IMR-90 (cell line): ENCODE measurements around the gene PLA2G4F. TPM values are rescaled to one million over a fixed set of nuclear protein-coding genes. Genes with fewer than 3 reads are reported as not detected.

Experiments used
- ATAC-seq: fragments of 200-7000 bp; cut with Tn5 transposase; 2 replicates; pipeline ENCODE4 v1.9.1; 2020; ENCODE audit warnings: low read depth, mild to moderate bottlenecking, moderate library complexity
- Bru-seq: library from RNA; stranded (reverse); fragments of 400-500 nt; gene quantifications from one replicate; lab custom pipeline; 2021; lab: Mats Ljungman, UMichigan
- BruChase-seq, 2 experiments: library from RNA; stranded (reverse); fragments of 400-500 nt; gene quantifications; one replicate each; lab custom pipeline; 2021; lab: Mats Ljungman, UMichigan
- BruUV-seq: library from RNA; stranded (reverse); fragments of 400-500 nt; replicated peaks from 2 replicates; lab custom pipeline; 2021; lab: Mats Ljungman, UMichigan
- CTCF ChIA-PET: fragments of 300-600 bp; formaldehyde crosslinking; extraction: SDS; loops from one replicate; lab custom pipeline; 2021; ENCODE audit warnings: antibody characterized with exemption; lab: Yijun Ruan, JAX
- POLR2A ChIA-PET: fragments of 300-600 bp; sonication (Branson Sonifier 250); formaldehyde crosslinking; loops from one replicate; lab custom pipeline; 2022; ENCODE audit warnings: antibody characterized with exemption; ENCODE audit not compliant: unreplicated experiment; lab: Charles Lee
- DNase-seq: peaks from one replicate; pipeline ENCODE4 v3.0.0; 2013
- H2AFZ ChIP-seq: replicated peaks from 2 replicates; pipeline ENCODE3; 2013; ENCODE audit warnings: low read length, mild to moderate bottlenecking; ENCODE audit not compliant: poor library complexity
- H2AK5ac ChIP-seq: 2 replicates; pipeline ENCODE4 v1.6.1; 2013; ENCODE audit warnings: low read depth, low read length, inconsistent platforms
- H2AK9ac ChIP-seq: replicated peaks from 2 replicates; pipeline ENCODE3; 2013; ENCODE audit warnings: mild to moderate bottlenecking, low read depth, low read length, moderate library complexity; ENCODE audit not compliant: poor library complexity
- H2BK120ac ChIP-seq: 2 replicates; pipeline ENCODE4 v1.6.1; 2013; ENCODE audit warnings: low read depth, low read length, inconsistent platforms
- H2BK15ac ChIP-seq: 3 replicates; pipeline ENCODE4 v1.6.1; 2013; ENCODE audit warnings: low read depth, low read length, inconsistent platforms
- H2BK20ac ChIP-seq: 2 replicates; pipeline ENCODE4 v1.6.1; 2013; ENCODE audit warnings: low read depth, mild to moderate bottlenecking, inconsistent platforms, low read length, moderate library complexity
- H2BK5ac ChIP-seq: 2 replicates; pipeline ENCODE4 v1.6.1; 2013; ENCODE audit warnings: mild to moderate bottlenecking, low read depth, low read length, inconsistent platforms; ENCODE audit not compliant: poor library complexity, severe bottlenecking
- H3K14ac ChIP-seq: replicated peaks from 2 replicates; pipeline ENCODE4 v1.6.1; 2013; ENCODE audit warnings: low read depth, low read length, inconsistent platforms
- H3K18ac ChIP-seq: 2 replicates; pipeline ENCODE4 v1.6.1; 2013; ENCODE audit warnings: low read depth, low read length, control low read depth
- H3K23ac ChIP-seq: 2 replicates; pipeline ENCODE4 v1.6.1; 2013; ENCODE audit warnings: low read depth, low read length, inconsistent platforms
- H3K27ac ChIP-seq: 2 replicates; pipeline ENCODE4 v1.5.1; 2013; ENCODE audit warnings: mild to moderate bottlenecking, control low read depth, low read length; ENCODE audit not compliant: insufficient read depth
- H3K27me3 ChIP-seq: 2 replicates; pipeline ENCODE4 v1.6.1; 2013; ENCODE audit warnings: low read length; ENCODE audit not compliant: control insufficient read depth, insufficient read depth
- H3K36me3 ChIP-seq: 2 replicates; pipeline ENCODE4 v1.6.1; 2013; ENCODE audit warnings: low read length, mixed read lengths; ENCODE audit not compliant: control insufficient read depth, insufficient read depth
- H3K4ac ChIP-seq: 2 replicates; pipeline ENCODE4 v1.6.1; 2013; ENCODE audit warnings: low read depth, low read length, inconsistent platforms
- H3K4me1 ChIP-seq: 2 replicates; pipeline ENCODE4 v1.6.1; 2013; ENCODE audit warnings: low read length, mixed read lengths; ENCODE audit not compliant: control insufficient read depth, insufficient read depth
- H3K4me2 ChIP-seq: 2 replicates; pipeline ENCODE4 v1.6.1; 2013; ENCODE audit warnings: low read depth, mild to moderate bottlenecking, control low read depth, low read length, moderate library complexity
- H3K4me3 ChIP-seq: 2 replicates; pipeline ENCODE4 v1.5.1; 2013; ENCODE audit warnings: low read depth, mild to moderate bottlenecking, control low read depth, low read length, moderate library complexity; ENCODE audit not compliant: insufficient read depth
- H3K56ac ChIP-seq: 2 replicates; pipeline ENCODE4 v1.6.1; 2013; ENCODE audit warnings: low read length, inconsistent platforms; ENCODE audit not compliant: insufficient read depth; ENCODE audit errors: extremely low read depth
- H3K79me1 ChIP-seq, 2 experiments: 2 replicates each; pipeline ENCODE4 v1.6.1; 2013; ENCODE audit warnings: low read length in 2 of 2, inconsistent platforms in 1 of 2, low read depth in 1 of 2
- H3K9ac ChIP-seq: 2 replicates; pipeline ENCODE4 v1.6.1; 2013; ENCODE audit warnings: low read depth, low read length, control low read depth
- H3K9me1 ChIP-seq: 2 replicates; pipeline ENCODE4 v1.6.1; 2013; ENCODE audit warnings: low read length, inconsistent platforms; ENCODE audit not compliant: insufficient read depth
- H3K9me3 ChIP-seq: 2 replicates; pipeline ENCODE4 v1.6.1; 2013; ENCODE audit warnings: low read length; ENCODE audit not compliant: control insufficient read depth, insufficient read depth
- H4K20me1 ChIP-seq: 2 replicates; pipeline ENCODE4 v1.6.1; 2013; ENCODE audit warnings: low read length, inconsistent platforms; ENCODE audit not compliant: insufficient read depth
- H4K5ac ChIP-seq: 2 replicates; pipeline ENCODE4 v1.6.1; 2013; ENCODE audit warnings: mild to moderate bottlenecking, low read depth, low read length, control low read depth
- H4K8ac ChIP-seq, 2 experiments: 2 replicates each; pipeline ENCODE4 v1.6.1; 2013; ENCODE audit warnings: low read depth in 2 of 2, low read length in 2 of 2, control low read depth in 1 of 2, inconsistent platforms in 1 of 2
- H4K91ac ChIP-seq: 2 replicates; pipeline ENCODE4 v1.6.1; 2013; ENCODE audit warnings: low read depth, low read length, inconsistent platforms; ENCODE audit not compliant: insufficient read depth
- BHLHE40 ChIP-seq: fragments of 150-350 bp; IDR thresholded peaks from 2 replicates; pipeline ENCODE4 v1.6.1; 2016; ENCODE audit warnings: mild to moderate bottlenecking, low read depth, low read length
- CHD1 ChIP-seq: IDR thresholded peaks from 2 replicates; pipeline ENCODE4 v1.6.1; 2012; ENCODE audit warnings: low read depth, low read length, improper control_type of control experiment
- CTCF ChIP-seq: conservative IDR thresholded peaks from 2 replicates; pipeline ENCODE4 v1.5.1; 2012; ENCODE audit warnings: mild to moderate bottlenecking, low read depth, low read length, improper control_type of control experiment
- MAFK ChIP-seq: IDR thresholded peaks from 2 replicates; pipeline ENCODE4 v1.6.1; 2012; ENCODE audit warnings: low read depth, low read length, improper control_type of control experiment
- MAZ ChIP-seq: IDR thresholded peaks from 2 replicates; pipeline ENCODE4 v1.6.1; 2012; ENCODE audit warnings: low read depth, mild to moderate bottlenecking, low read length, improper control_type of control experiment, moderate library complexity, borderline replicate concordance
- MXI1 ChIP-seq: IDR thresholded peaks from 2 replicates; pipeline ENCODE4 v1.6.1; 2012; ENCODE audit warnings: low read depth, mild to moderate bottlenecking, low read length, moderate library complexity, borderline replicate concordance
- RAD21 ChIP-seq: IDR thresholded peaks from 2 replicates; pipeline ENCODE4 v1.6.1; 2012; ENCODE audit warnings: low read length, improper control_type of control experiment
- RCOR1 ChIP-seq: IDR thresholded peaks from 2 replicates; pipeline ENCODE4 v1.6.1; 2012; ENCODE audit warnings: mild to moderate bottlenecking, low read length, improper control_type of control experiment; ENCODE audit not compliant: insufficient replicate concordance
- SMC3 ChIP-seq: fragments of 150-350 bp; IDR thresholded peaks from 2 replicates; pipeline ENCODE4 v1.6.1; 2016; ENCODE audit warnings: low read depth, mild to moderate bottlenecking, antibody characterized with exemption, low read length, moderate library complexity
- USF2 ChIP-seq: fragments of 150-350 bp; IDR thresholded peaks from 2 replicates; pipeline ENCODE4 v1.6.1; 2017; ENCODE audit warnings: mild to moderate bottlenecking, antibody characterized with exemption, low read length, low read depth
- WGBS, 2 experiments: methylation state at CpG; one replicate each; pipeline versions ENCODE4 v1.1.5 to v1.1.7; 2013; ENCODE audit warnings: missing lambda C conversion rate in 2 of 2; ENCODE audit not compliant: insufficient read length in 1 of 2; ENCODE audit errors: extremely low coverage in 2 of 2; 5-methylcytosine and 5-hydroxymethylcytosine counted together
- dilution Hi-C: fragments of 300-500 bp; cut with HindIII; formaldehyde crosslinking; loops from one replicate; pipeline ENCODE4 v1.14.3; 2018; ENCODE audit warnings: low sequenced_read_pairs; ENCODE audit not compliant: unreplicated experiment
- in situ Hi-C: fragments of 300-500 bp; cut with MboI; formaldehyde crosslinking; loops from 3 replicates; pipeline ENCODE4 v1.14.3; 2019; ENCODE audit warnings: low sequenced_read_pairs, inconsistent platforms, mixed read lengths
- intact Hi-C: fragments of 100-400 bp; cut with micrococcal nuclease; formaldehyde crosslinking; loops from 2 replicates; pipeline ENCODE4 v1.10.0; 2022
- long read RNA-seq: library from polyadenylated mRNA; unstranded; transcript quantifications from one replicate; pipeline ENCODE4 v2.0.0, GENCODE V29; 2021; ENCODE audit not compliant: unreplicated experiment
- polyA plus RNA-seq, 3 experiments: library from polyadenylated mRNA; depleted of rRNA; stranded (reverse); fragments of >200 nt; gene quantifications; 2 replicates each; pipeline ENCODE4 v1.2.3, GENCODE V29; 2012; ENCODE audit warnings: low replicate concordance in 1 of 3
- total RNA-seq: library from RNA; depleted of rRNA; stranded (reverse); fragments of >200 nt; gene quantifications from 2 replicates; pipeline ENCODE4 v1.2.3, GENCODE V29; 2012; rRNA removed

PLA2G4F gene
- total RNA-seq: not detected in 2 replicates
- polyA plus RNA-seq (2012; rRNA removed): not detected in 2 replicates
- polyA plus RNA-seq (2012; cell fraction: cytosol; rRNA removed): not detected in 2 replicates
- not detected in 2 replicates for polyA plus RNA-seq (2012; cell fraction: nucleus; rRNA removed; ENCODE audit: low replicate concordance)
- not detected for Bru-seq, nascent RNA
- not detected for BruChase-seq, experiment 1, labeled RNA remaining after a 6-hour chase
- BruChase-seq, experiment 2, labeled RNA remaining after a 2-hour chase: percentile 5 among the genes with signal in this experiment
- long read RNA-seq: 0 reads

GRCh38 chr15:42156243-42156922, at the start of gene PLA2G4F:
Gene PLA2G4F (minus strand): TSS chr15:42156636. CDS start chr15:42156549, 87 bp downstream.
- Histone ChIP-seq H3K27me3 (no peaks in the 10 kb centered on the region; the same call in 1 of the 2 replicates), H3K27ac (no peak within 1 kb of the TSS), H3K9me3 (no peaks in the 10 kb centered on the region), H3K4ac (no peak within 1 kb of the TSS), H4K91ac (no peak within 1 kb of the TSS), H2BK120ac (no peak within 1 kb of the TSS), H3K4me3 (no peak within 1 kb of the TSS), H3K18ac (no peak within 1 kb of the TSS), H3K36me3 (peaks cover 24% of the 10 kb centered on the region), H2BK15ac (no peak within 1 kb of the TSS), H4K5ac (no peak within 1 kb of the TSS), H3K9ac (no peak within 1 kb of the TSS), H2BK5ac (no peak within 1 kb of the TSS), H2BK20ac (no peak within 1 kb of the TSS), H3K9me1 (peaks cover 20% of the 10 kb centered on the region), H2AK5ac (no peak within 1 kb of the TSS), H3K56ac (no peak within 1 kb of the TSS), H4K8ac (no peak within 1 kb of the TSS), H2AFZ (peak within 1 kb of the TSS; percentile 29), H4K20me1 (no peaks in the 10 kb centered on the region), H3K4me1 (peaks cover 4% of the 10 kb centered on the region; the same call in 1 of the 2 replicates), H3K4me2 (no peak within 1 kb of the TSS), H3K14ac (no peak within 1 kb of the TSS), H3K23ac (no peak within 1 kb of the TSS), H2AK9ac (no peak within 1 kb of the TSS), H3K79me1 (no peaks in the 10 kb centered on the region)
- DNase-seq (no peak), ATAC-seq (no peak)
- in situ Hi-C loops (no loop called here), intact Hi-C loops (no loop called here), dilution Hi-C loops (no loop called here)
- no TSS peak for BruUV-seq
- TF ChIP-seq RAD21 (no peak), SMC3 (no peak), MXI1 (no peak), CHD1 (no peak), CTCF (no peak), RCOR1 (no peak), USF2 (no peak), MAZ (no peak), BHLHE40 (no peak), MAFK (no peak)
- 67% methylated on average over 3 of the region's 8 CpGs; no CpG with 5 or more reads in 1 of the 2 experiments for WGBS, 2 experiments
- ChIA-PET CTCF (interaction anchor here (1.2 kb wide), 1 partner anchor 19 kb away, joined by 3 read pairs; no protein-coding TSS in a partner anchor), POLR2A (no interaction called here)
